ENCODE results near the gene DGKD.

The DGKD gene

GRCh38 chr2:233447506-233448219, 93.4 kb downstream of the DGKD start:
- no peaks in the 10 kb centered on the region for H3K4me1 ChIP-seq (ENCODE audit: control insufficient read depth in 1 of 2, insufficient read depth in 2 of 2, low read length in 2 of 2)
- H3K9ac ChIP-seq (ENCODE audit: low read depth in 1 of 2, low read length in 2 of 2): no peak overlapping the region
- H3K4me3 ChIP-seq (ENCODE audit: low read depth in 1 of 2, low read length in 2 of 2): no peak overlapping the region
- H3K27ac ChIP-seq (ENCODE audit: low read depth, low read length): no peak overlapping the region
- no peaks in the 10 kb centered on the region for H3K9me3 ChIP-seq (ENCODE audit: control insufficient read depth in 1 of 2, low read length in 2 of 2)
- no peaks in the 10 kb centered on the region for H3K27me3 ChIP-seq (ENCODE audit: control insufficient read depth in 1 of 2, insufficient read depth in 2 of 2, low read length in 2 of 2)
- peaks cover 35 to 86% of the 10 kb centered on the region in 2 donors for H3K36me3 ChIP-seq (ENCODE audit: control insufficient read depth in 1 of 2, insufficient read depth in 2 of 2, low read length in 2 of 2)

GRCh38 chr2:233448220-233448559, 93.9 kb downstream of the DGKD start:
- Histone ChIP-seq H3K4me3 (ENCODE audit: low read depth in 1 of 2, low read length in 2 of 2) (no peak overlapping the region), H3K36me3 (ENCODE audit: control insufficient read depth in 1 of 2, insufficient read depth in 2 of 2, low read length in 2 of 2) (peaks cover 37 to 88% of the 10 kb centered on the region in 2 donors), H3K9ac (ENCODE audit: low read depth in 1 of 2, low read length in 2 of 2) (no peak overlapping the region), H3K4me1 (ENCODE audit: control insufficient read depth in 1 of 2, insufficient read depth in 2 of 2, low read length in 2 of 2) (no peaks in the 10 kb centered on the region), H3K27me3 (ENCODE audit: control insufficient read depth in 1 of 2, insufficient read depth in 2 of 2, low read length in 2 of 2) (no peaks in the 10 kb centered on the region), H3K27ac (ENCODE audit: low read depth, low read length) (no peak overlapping the region), H3K9me3 (ENCODE audit: control insufficient read depth in 1 of 2, low read length in 2 of 2) (no peaks in the 10 kb centered on the region)

- peaks cover 40 to 92% of the 10 kb centered on the region in 2 donors for H3K36me3 ChIP-seq (ENCODE audit: control insufficient read depth in 1 of 2, insufficient read depth in 2 of 2, low read length in 2 of 2)
These were observed 94.3 kb downstream of the DGKD start for GRCh38 chr2:233448575-233448974.

GRCh38 chr2:233449081-233449901, 95.0 kb downstream of the DGKD start:
- H3K4me3 ChIP-seq (ENCODE audit: low read depth in 1 of 2, low read length in 2 of 2): no peak overlapping the region
- no peaks in the 10 kb centered on the region for H3K4me1 ChIP-seq (ENCODE audit: control insufficient read depth in 1 of 2, insufficient read depth in 2 of 2, low read length in 2 of 2)
- H3K9me3 ChIP-seq (ENCODE audit: control insufficient read depth in 1 of 2, low read length in 2 of 2): no peaks in the 10 kb centered on the region
- H3K9ac ChIP-seq (ENCODE audit: low read depth in 1 of 2, low read length in 2 of 2): no peak overlapping the region
- peaks cover 46 to 93% of the 10 kb centered on the region in 2 donors for H3K36me3 ChIP-seq (ENCODE audit: control insufficient read depth in 1 of 2, insufficient read depth in 2 of 2, low read length in 2 of 2)
- no peaks in the 10 kb centered on the region for H3K27me3 ChIP-seq (ENCODE audit: control insufficient read depth in 1 of 2, insufficient read depth in 2 of 2, low read length in 2 of 2)
- H3K27ac ChIP-seq (ENCODE audit: low read depth, low read length): no peak overlapping the region

More at GRCh38 chr2:233448575-233448974, 94.3 kb downstream of the DGKD start:
- Histone ChIP-seq H3K27me3 (ENCODE audit: control insufficient read depth in 1 of 2, insufficient read depth in 2 of 2, low read length in 2 of 2) (no peaks in the 10 kb centered on the region), H3K4me1 (ENCODE audit: control insufficient read depth in 1 of 2, insufficient read depth in 2 of 2, low read length in 2 of 2) (no peaks in the 10 kb centered on the region), H3K27ac (ENCODE audit: low read depth, low read length) (no peak overlapping the region), H3K9me3 (ENCODE audit: control insufficient read depth in 1 of 2, low read length in 2 of 2) (no peaks in the 10 kb centered on the region), H3K9ac (ENCODE audit: low read depth in 1 of 2, low read length in 2 of 2) (no peak overlapping the region), H3K4me3 (ENCODE audit: low read depth in 1 of 2, low read length in 2 of 2) (no peak overlapping the region)

- Histone ChIP-seq H3K27ac (ENCODE audit: low read depth, low read length) (no peak overlapping the region), H3K4me3 (ENCODE audit: low read depth in 1 of 2, low read length in 2 of 2) (no peak overlapping the region), H3K27me3 (ENCODE audit: control insufficient read depth in 1 of 2, insufficient read depth in 2 of 2, low read length in 2 of 2) (no peaks in the 10 kb centered on the region), H3K36me3 (ENCODE audit: control insufficient read depth in 1 of 2, insufficient read depth in 2 of 2, low read length in 2 of 2) (peaks cover 48 to 97% of the 10 kb centered on the region in 2 donors), H3K9ac (ENCODE audit: low read depth in 1 of 2, low read length in 2 of 2) (no peak overlapping the region), H3K9me3 (ENCODE audit: control insufficient read depth in 1 of 2, low read length in 2 of 2) (no peaks in the 10 kb centered on the region), H3K4me1 (ENCODE audit: control insufficient read depth in 1 of 2, insufficient read depth in 2 of 2, low read length in 2 of 2) (no peaks in the 10 kb centered on the region)
These were observed 95.9 kb downstream of the DGKD start for GRCh38 chr2:233449921-233450863.

- H3K9me3 ChIP-seq (ENCODE audit: control insufficient read depth in 1 of 2, low read length in 2 of 2): no peaks in the 10 kb centered on the region
- peaks cover 56 to 97% of the 10 kb centered on the region in 2 donors for H3K36me3 ChIP-seq (ENCODE audit: control insufficient read depth in 1 of 2, insufficient read depth in 2 of 2, low read length in 2 of 2)
- no peak overlapping the region for H3K9ac ChIP-seq (ENCODE audit: low read depth in 1 of 2, low read length in 2 of 2)
- no peak overlapping the region for H3K27ac ChIP-seq (ENCODE audit: low read depth, low read length)
- no peaks in the 10 kb centered on the region for H3K4me1 ChIP-seq (ENCODE audit: control insufficient read depth in 1 of 2, insufficient read depth in 2 of 2, low read length in 2 of 2)
- H3K27me3 ChIP-seq (ENCODE audit: control insufficient read depth in 1 of 2, insufficient read depth in 2 of 2, low read length in 2 of 2): no peaks in the 10 kb centered on the region
- H3K4me3 ChIP-seq (ENCODE audit: low read depth in 1 of 2, low read length in 2 of 2): no peak overlapping the region
These were observed 96.7 kb downstream of the DGKD start for GRCh38 chr2:233450864-233451575.

- peaks cover 57 to 97% of the 10 kb centered on the region in 2 donors for H3K36me3 ChIP-seq (ENCODE audit: control insufficient read depth in 1 of 2, insufficient read depth in 2 of 2, low read length in 2 of 2)
- H3K9ac ChIP-seq (ENCODE audit: low read depth in 1 of 2, low read length in 2 of 2): no peak overlapping the region
- H3K9me3 ChIP-seq (ENCODE audit: control insufficient read depth in 1 of 2, low read length in 2 of 2): no peaks in the 10 kb centered on the region
- H3K27ac ChIP-seq (ENCODE audit: low read depth, low read length): no peak overlapping the region
- H3K4me1 ChIP-seq (ENCODE audit: control insufficient read depth in 1 of 2, insufficient read depth in 2 of 2, low read length in 2 of 2): no peaks in the 10 kb centered on the region
- H3K4me3 ChIP-seq (ENCODE audit: low read depth in 1 of 2, low read length in 2 of 2): no peak overlapping the region
- H3K27me3 ChIP-seq (ENCODE audit: control insufficient read depth in 1 of 2, insufficient read depth in 2 of 2, low read length in 2 of 2): no peaks in the 10 kb centered on the region
These were observed 97.7 kb downstream of the DGKD start for GRCh38 chr2:233451950-233452349.

- peaks cover 50 to 99% of the 10 kb centered on the region in 2 donors for H3K36me3 ChIP-seq (ENCODE audit: control insufficient read depth in 1 of 2, insufficient read depth in 2 of 2, low read length in 2 of 2)
- H3K27me3 ChIP-seq (ENCODE audit: control insufficient read depth in 1 of 2, insufficient read depth in 2 of 2, low read length in 2 of 2): no peaks in the 10 kb centered on the region
- H3K9me3 ChIP-seq (ENCODE audit: control insufficient read depth in 1 of 2, low read length in 2 of 2): no peaks in the 10 kb centered on the region
- H3K4me3 ChIP-seq (ENCODE audit: low read depth in 1 of 2, low read length in 2 of 2): no peak overlapping the region
- H3K9ac ChIP-seq (ENCODE audit: low read depth in 1 of 2, low read length in 2 of 2): no peak overlapping the region
- H3K27ac ChIP-seq (ENCODE audit: low read depth, low read length): no peak overlapping the region
- no peaks in the 10 kb centered on the region for H3K4me1 ChIP-seq (ENCODE audit: control insufficient read depth in 1 of 2, insufficient read depth in 2 of 2, low read length in 2 of 2)
These were observed 99.0 kb downstream of the DGKD start for GRCh38 chr2:233453111-233453915.

- Histone ChIP-seq H3K27ac (ENCODE audit: low read depth, low read length) (no peak overlapping the region), H3K9me3 (ENCODE audit: control insufficient read depth in 1 of 2, low read length in 2 of 2) (no peaks in the 10 kb centered on the region), H3K4me1 (ENCODE audit: control insufficient read depth in 1 of 2, insufficient read depth in 2 of 2, low read length in 2 of 2) (no peaks in the 10 kb centered on the region), H3K27me3 (ENCODE audit: control insufficient read depth in 1 of 2, insufficient read depth in 2 of 2, low read length in 2 of 2) (no peaks in the 10 kb centered on the region), H3K36me3 (ENCODE audit: control insufficient read depth in 1 of 2, insufficient read depth in 2 of 2, low read length in 2 of 2) (peaks cover 50 to 98% of the 10 kb centered on the region in 2 donors), H3K9ac (ENCODE audit: low read depth in 1 of 2, low read length in 2 of 2) (no peak overlapping the region), H3K4me3 (ENCODE audit: low read depth in 1 of 2, low read length in 2 of 2) (no peak overlapping the region)
These were observed 99.6 kb downstream of the DGKD start for GRCh38 chr2:233453916-233454315.
